ENCODE data around the gene IDH1.

GRCh38 chr2:208248601-208249000 lies 6.3 kb downstream of the IDH1 start:
- TF ChIP-seq CTCF (IDR thresholded peaks at IDR 0.05) (no peak), POLR2A (IDR thresholded peaks at IDR 0.05) (no peak)
